Lung (tissue), 12 donors: ENCODE measurements around the gene GREB1L. TPM values are rescaled to one million over a fixed set of nuclear protein-coding genes. Genes with fewer than 3 reads are reported as not detected.

Experiments
- ATAC-seq: fragments of 200-7000 bp; cut with Tn5 transposase; one replicate; pipeline ENCODE4 v1.9.1; 2020; ENCODE audit warnings: moderate number of reproducible peaks; ENCODE audit not compliant: insufficient read depth, low FRiP score
- DNase-seq, 3 donors: peaks; one replicate each; pipeline ENCODE4 v3.0.0-alpha.2; 2013 to 2017
- H3K27ac ChIP-seq, 2 donors: one replicate each; pipeline ENCODE4 v1.5.1; 2013; ENCODE audit warnings: mild to moderate bottlenecking in 2 of 2, moderate library complexity in 2 of 2, control low read depth in 1 of 2, inconsistent platforms in 1 of 2, low read depth in 1 of 2, low read length in 1 of 2
- H3K27me3 ChIP-seq, 3 donors: one replicate each; pipeline ENCODE4 v1.5.1; 2013; ENCODE audit warnings: low read length in 2 of 3; ENCODE audit not compliant: control insufficient read depth in 3 of 3, insufficient read depth in 3 of 3
- H3K36me3 ChIP-seq, 4 donors: one replicate each; pipeline ENCODE4 v1.5.1; 2013; ENCODE audit warnings: low read length in 4 of 4, mild to moderate bottlenecking in 1 of 4, moderate library complexity in 1 of 4; ENCODE audit not compliant: control insufficient read depth in 4 of 4, insufficient read depth in 4 of 4
- H3K4me1 ChIP-seq, 5 donors: one replicate each; pipeline ENCODE4 v1.5.1; 2013; ENCODE audit warnings: low read length in 5 of 5, mild to moderate bottlenecking in 2 of 5, moderate library complexity in 1 of 5; ENCODE audit not compliant: control insufficient read depth in 5 of 5, insufficient read depth in 5 of 5
- H3K4me3 ChIP-seq: one replicate; pipeline ENCODE4 v1.5.1; 2013; ENCODE audit warnings: mild to moderate bottlenecking, control low read depth, moderate library complexity
- H3K9ac ChIP-seq, 2 donors: one replicate each; pipeline ENCODE4 v1.5.1; 2013; ENCODE audit warnings: low read length in 2 of 2, control low read depth in 1 of 2; ENCODE audit not compliant: insufficient read depth in 1 of 2
- H3K9me3 ChIP-seq, 4 donors: one replicate each; pipeline ENCODE4 v1.5.1; 2013; ENCODE audit warnings: low read length in 3 of 4, mild to moderate bottlenecking in 1 of 4, moderate library complexity in 1 of 4; ENCODE audit not compliant: control insufficient read depth in 4 of 4, insufficient read depth in 3 of 4
- WGBS, 2 donors: extraction: QIAGEN DNeasy Blood & Tissue Kit; methylation state at CpG; one replicate each; pipeline ENCODE4 v1.1.7; 2013; 5-methylcytosine and 5-hydroxymethylcytosine counted together
- polyA plus RNA-seq, 2 donors: library from polyadenylated mRNA; stranded (reverse); fragments of 200-250 nt; gene quantifications; one replicate each; pipeline ENCODE4 v1.2.1, GENCODE V29; 2013
- total RNA-seq, 2 donors: library from RNA; depleted of rRNA in 1 of 2; stranded (reverse); fragments of >200 nt in 1 of 2; gene quantifications; one replicate each; pipeline ENCODE4 v1.2.1, GENCODE V29; 2014 to 2021
- TF ChIP-seq, protein P1 (sequence below): IDR thresholded peaks from 2 replicates; pipeline ENCODE4 v1.5.1; 2012; ENCODE audit warnings: mild to moderate bottlenecking; ENCODE audit errors: control extremely low read depth, extremely low read depth
- donor health status: control.
- donor health status: control.
- donor health status: Bipolar disorder and iron deficiency.
- donor health status: healthy.
- donor health status: DM: yes; HTN: yes; CAD: no.

Gene GREB1L
- total and polyA plus RNA-seq, 4 donors: 0.08 to 1.2 (median 0.41) TPM

DNA sequence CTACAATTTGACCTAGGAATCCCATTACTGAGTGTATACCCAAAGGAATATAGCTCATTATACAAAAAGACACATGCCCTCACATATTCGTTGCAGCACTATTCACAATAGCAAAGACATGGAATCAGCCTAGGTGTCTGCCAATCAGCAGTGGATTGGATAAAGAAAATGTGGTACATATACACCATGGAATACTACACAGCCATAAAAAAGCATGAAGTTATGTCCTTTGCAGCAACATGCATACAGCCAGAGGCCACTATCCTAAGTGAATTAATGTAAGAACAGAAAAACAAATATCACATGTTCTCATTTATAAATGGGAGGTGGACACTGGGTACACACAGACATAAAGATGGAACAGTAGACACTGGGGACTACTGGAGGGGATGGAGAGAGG is 54.0 kb downstream of the GREB1L start:
- Histone ChIP-seq H3K27me3 (no peaks in the 10 kb centered on the region), H3K9ac (no peak overlapping the region), H3K36me3 (no peaks in the 10 kb centered on the region), H3K4me1 (peaks cover 0 to under 1% (median 0%) of the 10 kb centered on the region in 5 donors), H3K9me3 (no peaks in the 10 kb centered on the region), H3K4me3 (no peak overlapping the region), H3K27ac (no peak overlapping the region)
- 89 to 93% methylated on average over 1 of the region's 1 CpG for WGBS, 2 donors
- TF ChIP-seq, protein P1, sequence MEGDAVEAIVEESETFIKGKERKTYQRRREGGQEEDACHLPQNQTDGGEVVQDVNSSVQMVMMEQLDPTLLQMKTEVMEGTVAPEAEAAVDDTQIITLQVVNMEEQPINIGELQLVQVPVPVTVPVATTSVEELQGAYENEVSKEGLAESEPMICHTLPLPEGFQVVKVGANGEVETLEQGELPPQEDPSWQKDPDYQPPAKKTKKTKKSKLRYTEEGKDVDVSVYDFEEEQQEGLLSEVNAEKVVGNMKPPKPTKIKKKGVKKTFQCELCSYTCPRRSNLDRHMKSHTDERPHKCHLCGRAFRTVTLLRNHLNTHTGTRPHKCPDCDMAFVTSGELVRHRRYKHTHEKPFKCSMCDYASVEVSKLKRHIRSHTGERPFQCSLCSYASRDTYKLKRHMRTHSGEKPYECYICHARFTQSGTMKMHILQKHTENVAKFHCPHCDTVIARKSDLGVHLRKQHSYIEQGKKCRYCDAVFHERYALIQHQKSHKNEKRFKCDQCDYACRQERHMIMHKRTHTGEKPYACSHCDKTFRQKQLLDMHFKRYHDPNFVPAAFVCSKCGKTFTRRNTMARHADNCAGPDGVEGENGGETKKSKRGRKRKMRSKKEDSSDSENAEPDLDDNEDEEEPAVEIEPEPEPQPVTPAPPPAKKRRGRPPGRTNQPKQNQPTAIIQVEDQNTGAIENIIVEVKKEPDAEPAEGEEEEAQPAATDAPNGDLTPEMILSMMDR: no peak
- ATAC-seq (no peak), DNase-seq (no peak)

DNA sequence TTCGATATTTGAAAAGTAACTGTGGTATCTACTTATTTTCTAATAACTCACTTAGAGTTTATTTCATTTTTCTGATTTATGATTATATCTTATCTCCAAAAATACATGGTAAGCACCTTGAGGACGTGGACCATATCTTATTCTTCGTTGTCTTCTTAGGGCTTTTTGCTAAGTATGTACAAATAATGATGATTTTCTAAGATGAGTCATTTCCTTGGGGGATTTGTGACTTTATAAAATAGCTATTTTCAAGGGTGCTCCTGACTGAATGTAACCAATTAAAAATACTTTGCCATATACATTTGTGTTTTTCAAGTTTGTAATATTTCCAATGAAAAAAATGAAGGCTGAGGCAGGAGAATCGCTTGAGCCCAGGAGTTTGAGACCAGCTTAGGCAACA is 56.3 kb downstream of the GREB1L start:
- Histone ChIP-seq H3K4me3 (no peak overlapping the region), H3K4me1 (no peaks in the 10 kb centered on the region), H3K9me3 (no peaks in the 10 kb centered on the region), H3K9ac (no peak overlapping the region), H3K36me3 (no peaks in the 10 kb centered on the region), H3K27ac (no peak overlapping the region), H3K27me3 (no peaks in the 10 kb centered on the region)
- ATAC-seq (no peak), DNase-seq (no peak)
- TF ChIP-seq, protein P1: no peak
- 81 to 86% methylated on average over 4 of the region's 4 CpGs for WGBS, 2 donors

DNA sequence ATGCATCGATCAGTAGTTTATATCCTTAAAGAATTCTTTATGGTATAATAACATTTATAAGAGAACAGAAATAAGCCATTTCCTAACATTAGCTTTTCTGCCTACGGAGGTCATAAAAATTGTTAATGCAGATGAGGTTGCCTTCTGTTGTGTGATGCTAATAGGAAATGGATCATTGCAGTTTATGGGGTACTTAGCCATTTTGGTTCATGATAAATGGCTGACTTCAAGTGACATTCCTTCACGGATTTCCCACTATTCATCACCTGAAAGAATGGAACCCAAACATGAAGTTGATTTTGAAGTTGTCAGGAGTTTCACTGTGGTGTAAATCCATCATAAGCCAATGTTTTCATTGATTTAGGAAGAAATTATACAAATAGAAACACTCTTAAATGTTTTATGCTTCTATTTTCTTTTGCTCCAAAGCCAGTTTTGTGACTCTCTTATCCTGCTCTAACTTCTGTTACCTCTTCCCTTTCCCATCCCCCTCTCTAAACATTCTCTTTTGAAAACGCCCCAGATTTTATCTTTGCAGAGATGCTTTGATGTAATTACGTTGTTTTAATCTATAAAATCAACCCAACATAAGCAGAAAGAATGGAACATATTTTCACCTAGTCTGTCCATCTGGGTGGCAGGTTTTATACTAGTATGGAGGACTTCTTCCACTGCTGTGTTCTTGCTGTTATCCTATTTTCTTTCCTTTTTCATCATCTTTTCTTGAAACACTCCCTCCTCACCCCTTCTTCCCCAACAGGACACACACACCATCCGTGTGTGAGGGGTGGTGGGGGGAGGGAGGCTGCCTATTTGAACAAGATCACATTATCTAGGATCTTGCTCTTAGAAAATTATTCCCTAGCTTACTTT is 58.2 kb downstream of the GREB1L start:
- H3K9ac ChIP-seq: no peak overlapping the region
- TF ChIP-seq, protein P1: no peak
- H3K4me3 ChIP-seq: no peak overlapping the region
- no peaks in the 10 kb centered on the region for H3K36me3 ChIP-seq
- no peak overlapping the region for H3K27ac ChIP-seq
- H3K9me3 ChIP-seq: no peaks in the 10 kb centered on the region
- H3K4me1 ChIP-seq: no peaks in the 10 kb centered on the region
- no peak for ATAC-seq
- WGBS, 2 donors: 40 to 43% methylated on average over 6 of the region's 6 CpGs
- no peak for DNase-seq
- H3K27me3 ChIP-seq: no peaks in the 10 kb centered on the region
